ENCODE data around the gene NEDD4L. TPM values are rescaled to one million over a fixed set of nuclear protein-coding genes. Genes with fewer than 3 reads are reported as not detected.

Gene NEDD4L
- total RNA-seq, 4 donors from 2014 or later, result 44.0 to 104 (median 59.6) TPM

- Histone ChIP-seq H3K36me3 (no peaks in the 10 kb centered on the region), H3K9me3 (no peaks in the 10 kb centered on the region), H3K4me1 (peaks cover 25% of the 10 kb centered on the region), H3K27ac (no peak overlapping the region), H3K4me3 (no peak overlapping the region), H3K27me3 (no peaks in the 10 kb centered on the region)
- WGBS, result 55% methylated on average over 6 of the region's 6 CpGs
- TF ChIP-seq POLR2A (IDR thresholded peaks at IDR 0.05), result no peak
- no peak for TF ChIP-seq POLR2AphosphoS5 (IDR thresholded peaks at IDR 0.05)
- TF ChIP-seq CTCF (IDR thresholded peaks at IDR 0.05), result no peak
- no peak for TF ChIP-seq EP300 (IDR thresholded peaks at IDR 0.05)
- no peak for DNase-seq (ENCODE audit: low spot score in 2 of 2)
Observed at GRCh38 chr18:58267493-58267892, 223.5 kb downstream of the NEDD4L start.

GRCh38 chr18:58268849-58269248, 224.8 kb downstream of the NEDD4L start:
- H3K9me3 ChIP-seq, result no peaks in the 10 kb centered on the region
- peaks cover 25% of the 10 kb centered on the region for H3K4me1 ChIP-seq
- DNase-seq (ENCODE audit: low spot score in 2 of 2), result no peak
- no peaks in the 10 kb centered on the region for H3K36me3 ChIP-seq
- H3K27me3 ChIP-seq, result no peaks in the 10 kb centered on the region
- 43% methylated on average over 2 of the region's 2 CpGs for WGBS
- H3K4me3 ChIP-seq, result no peak overlapping the region
- H3K27ac ChIP-seq, result peak overlapping the region; percentile 49
- TF ChIP-seq CTCF (IDR thresholded peaks at IDR 0.05) (no peak), POLR2AphosphoS5 (IDR thresholded peaks at IDR 0.05) (no peak), POLR2A (IDR thresholded peaks at IDR 0.05) (no peak), EP300 (IDR thresholded peaks at IDR 0.05) (no peak)

GRCh38 chr18:58269931-58270330, 225.9 kb downstream of the NEDD4L start:
- TF ChIP-seq POLR2A (IDR thresholded peaks at IDR 0.05) (no peak), POLR2AphosphoS5 (IDR thresholded peaks at IDR 0.05) (no peak), EP300 (IDR thresholded peaks at IDR 0.05) (no peak), CTCF (IDR thresholded peaks at IDR 0.05) (no peak)
- H3K4me1 ChIP-seq, result peaks cover 25% of the 10 kb centered on the region
- no peaks in the 10 kb centered on the region for H3K36me3 ChIP-seq
- DNase-seq (ENCODE audit: low spot score in 2 of 2), result no peak
- H3K4me3 ChIP-seq, result no peak overlapping the region
- no peaks in the 10 kb centered on the region for H3K9me3 ChIP-seq
- peak overlapping the region; percentile 52 for H3K27ac ChIP-seq
- no peaks in the 10 kb centered on the region for H3K27me3 ChIP-seq
- WGBS, result 61% methylated on average over 5 of the region's 5 CpGs

- Histone ChIP-seq H3K36me3 (no peaks in the 10 kb centered on the region), H3K4me1 (peaks cover 25% of the 10 kb centered on the region), H3K9me3 (no peaks in the 10 kb centered on the region), H3K27ac (peak overlapping the region; percentile 52), H3K27me3 (no peaks in the 10 kb centered on the region), H3K4me3 (no peak overlapping the region)
- WGBS, result 85% methylated on average over 4 of the region's 4 CpGs
- no peak for DNase-seq (ENCODE audit: low spot score in 2 of 2)
- TF ChIP-seq POLR2A (IDR thresholded peaks at IDR 0.05), result no peak
- TF ChIP-seq POLR2AphosphoS5 (IDR thresholded peaks at IDR 0.05), result no peak
- TF ChIP-seq EP300 (IDR thresholded peaks at IDR 0.05), result no peak
Observed at GRCh38 chr18:58270396-58270795, 226.4 kb downstream of the NEDD4L start.

GRCh38 chr18:58271770-58272169, 227.7 kb downstream of the NEDD4L start:
- WGBS, result 81% methylated on average over 2 of the region's 2 CpGs
- no peak for TF ChIP-seq EP300 (IDR thresholded peaks at IDR 0.05)
- TF ChIP-seq POLR2AphosphoS5 (IDR thresholded peaks at IDR 0.05), result no peak
- no peak for TF ChIP-seq POLR2A (IDR thresholded peaks at IDR 0.05)
- TF ChIP-seq CTCF (IDR thresholded peaks at IDR 0.05), result no peak
- Histone ChIP-seq H3K9me3 (no peaks in the 10 kb centered on the region), H3K27ac (no peak overlapping the region), H3K4me1 (peaks cover 27% of the 10 kb centered on the region), H3K27me3 (no peaks in the 10 kb centered on the region), H3K36me3 (no peaks in the 10 kb centered on the region), H3K4me3 (no peak overlapping the region)
- DNase-seq (ENCODE audit: low spot score in 2 of 2), result no peak

GRCh38 chr18:58272209-58272608, 228.2 kb downstream of the NEDD4L start:
- Histone ChIP-seq H3K4me3 (no peak overlapping the region), H3K27ac (no peak overlapping the region), H3K27me3 (no peaks in the 10 kb centered on the region), H3K36me3 (no peaks in the 10 kb centered on the region), H3K4me1 (peaks cover 32% of the 10 kb centered on the region), H3K9me3 (no peaks in the 10 kb centered on the region)
- 79% methylated on average over 6 of the region's 6 CpGs for WGBS
- TF ChIP-seq POLR2AphosphoS5 (IDR thresholded peaks at IDR 0.05), result no peak
- TF ChIP-seq EP300 (IDR thresholded peaks at IDR 0.05), result no peak
- no peak for TF ChIP-seq POLR2A (IDR thresholded peaks at IDR 0.05)
- no peak for TF ChIP-seq CTCF (IDR thresholded peaks at IDR 0.05)
- no peak for DNase-seq (ENCODE audit: low spot score in 2 of 2)
